Measurements from ENCODE around the gene ATP8A2. TPM values are rescaled to one million over a fixed set of nuclear protein-coding genes. Genes with fewer than 3 reads are reported as not detected.
A peak's percentile ranks its signal among the peaks of the same experiment; 100 is the strongest.

Gene ATP8A2
- total and polyA plus RNA-seq, 2 of the 8 experiments (the other 6 are each of a cell fraction or from before 2014, with no cell fraction given): 2.4 to 8.3 TPM

DNA sequence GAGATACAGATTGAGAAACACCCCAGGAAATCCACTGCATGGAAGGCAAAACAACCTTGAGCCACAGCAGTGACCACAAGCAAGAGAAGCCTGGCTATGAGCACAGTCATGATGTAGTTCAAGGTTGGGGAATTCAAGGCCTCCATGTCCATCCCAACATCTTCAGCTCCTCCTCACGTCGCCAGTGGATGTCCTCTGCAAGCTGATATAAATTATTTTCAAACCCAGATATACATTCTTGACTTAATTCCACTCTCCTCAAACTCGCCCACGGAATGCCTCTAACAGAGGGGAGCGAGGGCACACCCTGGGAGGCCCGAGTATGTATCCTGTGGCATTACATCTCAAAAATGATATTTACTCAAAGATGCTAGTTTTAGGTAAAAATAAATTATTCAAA is 574.5 kb downstream of the ATP8A2 start:
- peaks cover 0 to 4% (median 0%) of the 10 kb centered on the region in 4 experiments; a peak in 1 of 7 replicates for H3K4me1 ChIP-seq (replicated peaks in 1 of 4; ENCODE audit: control insufficient read depth in 3 of 4, insufficient read depth in 4 of 4, low read length in 3 of 4)
- no peaks in the 10 kb centered on the region for H3K36me3 ChIP-seq (ENCODE audit: control insufficient read depth in 2 of 4, insufficient read depth in 4 of 4, low read length in 3 of 4)
- H3K23ac ChIP-seq (ENCODE audit: insufficient read length): no peak overlapping the region
- no peak for DNase-seq (ENCODE audit: low read depth in 1 of 2, low spot score in 2 of 2)
- no peak overlapping the region for H4K5ac ChIP-seq (ENCODE audit: insufficient read length, low read depth, low read length)
- no peaks in the 10 kb centered on the region for H3K79me1 ChIP-seq (ENCODE audit: low read depth, low read length)
- H2BK120ac ChIP-seq (replicated peaks; ENCODE audit: low read depth, low read length): no peak overlapping the region
- no peak overlapping the region for H3K27ac ChIP-seq (ENCODE audit: low read depth, low read length)
- 98% methylated on average over 6 of the region's 6 CpGs; no CpG with 5 or more reads in 1 of the 2 experiments for WGBS, 2 experiments (ENCODE audit: extremely low coverage in 1 of 2, insufficient coverage in 1 of 2, insufficient read length in 1 of 2, insufficient replicate concordance in 2 of 2, low coverage in 1 of 2, low lambda C conversion rate in 2 of 2, missing lambda C conversion rate in 1 of 2)
- no peak overlapping the region for H2AK5ac ChIP-seq (ENCODE audit: low read depth, low read length)
- TF ChIP-seq KDM4A (IDR thresholded peaks at IDR 0.05; ENCODE audit: low read depth, low read length, severe bottlenecking) (no peak), BRCA1 (IDR thresholded peaks at IDR 0.05; ENCODE audit: low read depth, low read length) (no peak), RAD21 (IDR thresholded peaks at IDR 0.05 in 1 of 2, conservative IDR thresholded peaks at IDR 0.05 in 1 of 2; ENCODE audit: low read depth in 2 of 2, low read length in 2 of 2) (no peak), SIN3A (conservative IDR thresholded peaks at IDR 0.05 in 1 of 2, IDR thresholded peaks at IDR 0.05 in 1 of 2; ENCODE audit: low read depth in 1 of 2, low read length in 2 of 2) (no peak), JUND (IDR thresholded peaks at IDR 0.05; ENCODE audit: low read length) (no peak), NRF1 (IDR thresholded peaks at IDR 0.05; ENCODE audit: low read depth, low read length) (no peak), EGR1 (IDR thresholded peaks at IDR 0.05; ENCODE audit: borderline replicate concordance, low read depth, low read length) (no peak)
- no peak overlapping the region for H3K18ac ChIP-seq (ENCODE audit: extremely low read depth, low read length)
- ChIA-PET POLR2A (ENCODE audit: partially characterized antibody) (interaction anchor here (0.7 kb wide), 1 partner anchor 222 kb away, joined by 3 read pairs; no protein-coding TSS in a partner anchor), CTCF (ENCODE audit: partially characterized antibody) (no interaction called here)
- no peak overlapping the region for H3K9ac ChIP-seq (replicated peaks in 1 of 4; ENCODE audit: extremely low read depth in 1 of 4, low read depth in 3 of 4, low read length in 3 of 4)
- no peak overlapping the region for H3K4ac ChIP-seq (replicated peaks; ENCODE audit: insufficient read length, low read depth, low read length)
- no peak overlapping the region for H3K14ac ChIP-seq (ENCODE audit: insufficient read length)
- no peak overlapping the region for H4K91ac ChIP-seq (replicated peaks; ENCODE audit: insufficient read length, low read length)
- H4K20me1 ChIP-seq (replicated peaks in 1 of 2; ENCODE audit: control insufficient read depth in 1 of 2, insufficient read depth in 2 of 2, low read length in 2 of 2): no peaks in the 10 kb centered on the region
- H3K23me2 ChIP-seq (ENCODE audit: low read depth, low read length): no peaks in the 10 kb centered on the region
- H3K56ac ChIP-seq (replicated peaks; ENCODE audit: insufficient read length, low read depth, low read length): no peak overlapping the region
- H3K9me3 ChIP-seq (ENCODE audit: insufficient read depth in 2 of 2, low read depth in 1 of 2, low read length in 1 of 2): peaks cover 8 to 10% of the 10 kb centered on the region in 2 experiments
- H3K79me2 ChIP-seq (ENCODE audit: control insufficient read depth in 1 of 2, insufficient read depth in 2 of 2, low read length in 2 of 2): no peaks in the 10 kb centered on the region
- 0 out of 2 replicates have a peak overlapping the region, but pooled peaks have one; percentile 26 for H2AFZ ChIP-seq (ENCODE audit: low read length)
- H2BK12ac ChIP-seq (ENCODE audit: low read depth, low read length): no peak overlapping the region
- no peak overlapping the region for H2BK20ac ChIP-seq (ENCODE audit: low read length)
- H3K4me2 ChIP-seq (ENCODE audit: insufficient read depth in 1 of 2, low read depth in 2 of 2, low read length in 2 of 2): no peak overlapping the region
- no peak overlapping the region for H3K4me3 ChIP-seq (ENCODE audit: extremely low read depth in 1 of 4, insufficient read depth in 2 of 4, low read depth in 3 of 4, low read length in 4 of 4)
- H2BK5ac ChIP-seq (ENCODE audit: low read depth, low read length): no peak overlapping the region
- no peak for FAIRE-seq
- no peak overlapping the region for H4K8ac ChIP-seq (ENCODE audit: extremely low read depth, insufficient read depth, low read length)
- no peaks in the 10 kb centered on the region for H3K27me3 ChIP-seq (replicated peaks in 1 of 4; ENCODE audit: control insufficient read depth in 3 of 4, extremely low read depth in 1 of 4, insufficient read depth in 3 of 4, low read length in 3 of 4)
- H2BK15ac ChIP-seq (ENCODE audit: low read length): no peak overlapping the region

Data from H1 (cell line).